ENCODE results near the gene MYBPC2.
A peak's percentile ranks its signal among the peaks of the same experiment; 100 is the strongest.
"Not testable (repeated sequence)": the region's sequence is repeated elsewhere in the genome, so short reads cannot be mapped to it uniquely, and the experiment has no call there.

MYBPC2 gene

DNA sequence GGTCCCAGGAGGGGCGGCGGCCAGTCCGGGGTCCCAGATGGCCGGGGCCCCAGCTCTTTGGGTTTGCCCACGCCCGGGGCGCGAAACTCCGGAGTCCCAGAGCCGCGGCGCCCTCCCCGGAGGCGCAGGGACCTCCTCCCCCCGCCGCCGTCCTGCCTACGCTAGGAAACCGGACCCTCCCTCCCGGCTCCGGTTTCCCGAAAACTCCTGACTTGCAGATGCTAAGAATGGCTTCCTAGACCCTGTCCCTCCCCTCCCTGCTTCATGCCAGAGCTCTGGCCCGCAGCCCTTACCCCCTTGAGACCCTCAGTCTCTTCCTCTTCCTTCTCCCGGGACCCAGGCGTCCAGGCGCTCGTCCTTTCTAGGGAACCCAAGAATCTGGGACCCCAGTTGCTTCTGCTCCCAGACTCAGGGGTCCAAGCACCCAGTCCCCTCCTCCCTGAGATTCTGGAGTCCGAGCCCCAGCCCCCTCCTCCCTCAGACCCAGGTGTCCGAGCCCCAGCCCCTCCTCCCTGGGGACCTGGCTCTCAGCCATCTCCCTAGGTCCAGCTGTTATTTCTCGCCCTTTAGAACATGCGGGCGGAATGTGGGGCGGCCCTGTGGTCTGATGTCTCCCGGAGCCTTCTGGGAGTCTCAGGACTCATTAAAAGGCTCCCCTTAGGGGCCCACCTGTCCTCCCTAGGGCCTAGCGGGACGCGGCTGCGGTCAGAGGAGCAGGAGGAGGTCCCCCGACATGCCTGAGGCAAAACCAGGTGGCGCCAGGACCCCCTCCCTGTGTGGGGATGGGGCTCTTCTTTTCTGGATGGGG lies at the start of gene MYBPC2:
MYBPC2 (plus strand) TSS at position 672 of the 808 bp plus-strand sequence; CDS start at position 734, 62 bp downstream.
- peak; percentile 71 for DNase-seq

DNA sequence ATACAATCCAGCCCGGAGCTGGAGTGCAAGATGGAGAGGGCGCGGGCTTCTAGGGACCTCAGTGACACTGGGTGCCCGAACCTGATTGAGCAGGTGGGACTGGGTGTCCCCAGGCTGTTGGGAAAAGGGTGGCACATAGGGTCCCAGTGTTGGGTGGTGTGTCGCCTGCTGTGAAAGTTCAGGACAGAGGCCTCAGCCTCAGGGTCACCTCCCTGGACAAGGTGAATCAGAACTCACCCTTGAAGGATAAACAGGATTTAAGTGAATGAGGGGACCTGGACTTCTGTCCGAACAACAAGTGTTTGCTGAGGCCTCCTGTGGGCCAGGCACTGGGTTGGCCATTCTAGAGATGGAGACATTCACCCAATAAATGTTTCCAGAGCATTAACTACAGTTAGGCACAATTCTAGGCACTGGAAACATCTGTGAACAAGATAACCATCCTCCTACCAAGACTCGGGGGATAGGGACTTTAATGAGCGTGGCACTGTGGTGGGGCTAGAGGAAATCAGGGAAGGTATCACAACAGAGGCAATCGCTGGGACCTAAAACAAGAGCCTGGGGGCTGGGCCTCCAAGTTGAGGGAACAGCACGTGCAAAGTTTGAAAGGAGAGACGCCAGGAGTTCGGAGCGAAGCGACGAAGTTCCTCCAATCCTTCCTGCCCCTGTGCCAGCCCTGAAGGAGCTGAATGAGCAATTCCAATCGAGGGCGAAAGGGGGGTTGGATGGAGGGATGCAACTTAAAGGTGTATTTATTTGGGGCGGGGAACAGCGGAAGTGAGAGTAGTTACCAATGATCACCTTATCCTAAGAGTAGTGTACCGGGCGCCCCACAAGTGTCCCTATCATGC lies 49.5 kb upstream of the MYBPC2 start:
- no peak for DNase-seq

DNA sequence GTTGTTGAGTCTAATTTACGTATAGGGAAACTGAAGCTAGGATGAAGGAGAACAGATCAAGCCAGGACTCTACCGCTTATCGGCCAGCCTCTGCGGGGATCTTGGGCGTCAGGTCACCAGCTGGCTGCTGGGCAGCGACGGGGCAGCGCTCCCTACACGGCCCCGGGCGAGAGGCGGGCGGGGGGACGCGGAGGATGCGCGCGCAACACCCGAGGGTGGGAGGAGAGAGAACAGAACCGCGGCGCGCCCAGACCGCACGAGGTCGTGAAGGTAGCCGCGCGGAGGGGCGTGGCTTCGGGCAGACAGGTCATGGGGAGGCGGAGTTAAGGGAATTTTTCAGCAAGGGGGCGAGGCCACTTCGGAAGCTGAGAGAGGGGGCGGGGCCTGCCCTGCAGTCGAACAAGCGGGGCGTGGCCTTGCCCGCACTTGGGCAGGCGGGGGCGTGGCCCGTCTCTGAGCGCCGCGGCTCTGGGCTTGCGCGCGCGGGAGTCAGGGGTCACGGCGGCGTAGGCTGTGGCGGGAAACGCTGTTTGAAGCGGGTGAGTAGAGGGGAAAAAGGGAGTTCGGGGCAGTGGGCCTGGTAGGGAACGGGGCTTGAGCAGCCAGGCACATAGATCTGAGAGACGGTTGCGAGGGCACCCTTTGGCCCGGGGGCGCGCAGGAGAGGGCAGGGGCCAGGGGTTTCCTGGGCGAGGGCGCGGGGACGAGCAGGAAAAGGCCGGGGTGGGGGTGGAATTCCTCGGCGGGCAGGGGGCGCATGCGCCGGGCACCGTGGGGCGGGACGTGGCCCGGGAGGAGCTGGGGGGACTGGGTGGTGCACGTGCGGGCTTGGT lies 48.6 kb upstream of the MYBPC2 start, which contains the start of gene POLD1:
POLD1 (plus strand) TSS at position 496 of the 833 bp plus-strand sequence. CDS start 14,505 bp downstream, outside the sequence.
- peak; percentile 97 for DNase-seq

DNA sequence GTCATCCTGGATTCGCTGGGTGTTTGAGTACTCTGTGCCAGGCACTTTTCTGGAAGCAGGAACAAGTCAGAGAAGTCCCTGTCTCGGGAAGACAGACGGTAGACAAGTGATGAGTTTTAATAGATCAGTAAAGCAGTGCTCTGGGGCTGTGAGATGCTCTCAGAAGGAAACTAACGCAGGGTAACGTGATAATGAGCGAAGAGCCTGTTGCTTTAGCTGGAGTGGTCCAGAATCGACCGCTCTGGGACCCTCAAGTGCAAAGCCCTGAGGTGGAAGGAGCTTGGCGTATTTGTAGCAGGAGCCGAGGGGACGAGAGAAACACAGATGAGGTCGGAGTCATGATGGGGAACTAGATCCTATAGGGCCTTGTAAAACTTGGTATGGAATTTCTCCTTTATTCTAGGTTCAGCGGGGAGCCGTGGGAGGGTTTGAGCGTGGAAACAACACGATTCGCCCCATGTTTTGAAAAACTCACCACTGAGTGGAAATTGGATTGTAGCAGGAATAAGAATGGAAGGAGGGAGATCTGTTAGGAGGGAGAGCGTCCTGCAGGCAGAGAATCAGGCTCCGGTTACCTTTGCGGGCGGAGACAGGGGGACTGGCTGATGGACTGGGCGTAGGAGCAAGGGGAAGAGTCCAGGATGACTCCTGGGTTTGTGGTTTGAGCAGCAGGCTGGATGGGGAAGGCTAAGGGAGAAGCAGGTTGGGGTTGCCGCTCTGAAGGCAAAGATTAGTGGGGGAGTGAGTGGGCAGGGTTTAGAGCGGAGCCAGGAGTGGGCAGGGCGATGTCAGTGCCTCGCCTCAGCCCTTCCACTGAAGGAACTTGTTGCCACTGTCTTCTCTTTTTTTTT lies 47.8 kb upstream of the MYBPC2 start:
- no peak for DNase-seq

DNA sequence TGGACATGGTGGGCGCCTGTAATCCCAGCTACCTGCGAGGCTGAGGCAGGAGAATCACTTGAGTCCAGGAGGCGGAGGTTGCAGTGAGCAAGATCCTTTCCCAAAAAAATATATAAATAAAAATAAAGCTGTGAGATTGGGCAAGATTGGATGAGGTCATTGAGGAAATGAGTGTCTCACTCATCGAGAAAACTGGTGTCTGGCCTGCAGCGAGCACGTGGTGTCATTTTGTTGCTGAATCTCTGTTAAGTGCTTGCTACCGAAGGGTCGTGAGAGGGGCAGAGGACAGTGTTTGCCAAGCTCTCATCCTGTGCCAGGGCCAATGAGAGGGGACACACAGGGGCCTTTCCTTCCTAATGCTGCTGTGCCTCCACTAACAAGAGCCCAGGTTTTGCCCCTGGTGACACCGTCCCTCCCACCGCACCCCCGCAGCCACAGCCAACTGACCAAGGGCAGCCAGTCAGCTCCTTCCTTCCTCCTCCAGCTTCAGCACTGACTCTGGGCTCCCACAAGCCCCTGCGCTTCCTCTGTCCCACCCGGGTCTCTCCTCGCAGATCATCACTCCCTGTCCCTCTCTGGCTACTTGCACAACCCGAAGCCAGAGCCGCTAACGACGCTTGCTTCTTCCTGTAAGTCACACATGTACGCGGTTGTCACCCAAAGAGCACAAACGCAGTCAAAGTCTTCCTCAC lies 45.4 kb upstream of the MYBPC2 start:
- DNase-seq, result no peak

DNA sequence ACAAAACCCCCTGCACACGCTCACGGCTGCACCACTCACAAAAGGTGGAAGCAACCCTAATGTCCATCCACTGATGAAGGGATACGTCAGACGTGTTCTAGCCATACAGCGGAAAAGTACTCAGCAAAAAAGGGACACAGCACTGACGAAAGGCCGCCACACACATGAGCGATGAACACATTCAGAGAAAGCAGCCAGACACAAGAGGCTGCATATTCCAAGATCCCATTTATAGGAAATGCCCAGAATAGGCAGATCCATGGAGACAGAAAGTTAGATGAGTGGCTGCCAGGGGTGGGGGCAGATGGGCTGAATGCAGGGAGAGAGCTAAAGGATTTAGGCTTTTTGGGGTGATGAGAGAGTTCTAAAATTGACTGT lies 44.8 kb upstream of the MYBPC2 start:
- DNase-seq, result no peak

DNA sequence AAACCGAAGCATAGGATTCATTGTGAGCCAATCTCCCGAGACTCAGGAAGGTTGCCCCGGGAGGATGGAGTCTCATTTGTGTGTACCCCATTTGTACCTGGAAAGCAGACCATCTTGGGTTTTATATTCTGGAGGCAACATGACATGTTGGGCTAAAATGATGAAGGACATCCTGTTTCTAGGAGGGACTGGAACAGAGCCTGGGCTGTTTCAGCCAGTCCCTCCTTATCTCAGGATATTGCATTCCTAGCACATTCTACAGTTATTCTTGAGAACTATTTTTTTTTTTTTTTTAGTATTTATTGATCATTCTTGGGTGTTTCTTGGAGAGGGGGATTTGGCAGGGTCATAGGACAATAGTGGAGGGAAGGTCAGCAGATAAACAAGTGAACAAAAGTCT lies 42.4 kb upstream of the MYBPC2 start:
- DNase-seq, result not testable (repeated sequence)

DNA sequence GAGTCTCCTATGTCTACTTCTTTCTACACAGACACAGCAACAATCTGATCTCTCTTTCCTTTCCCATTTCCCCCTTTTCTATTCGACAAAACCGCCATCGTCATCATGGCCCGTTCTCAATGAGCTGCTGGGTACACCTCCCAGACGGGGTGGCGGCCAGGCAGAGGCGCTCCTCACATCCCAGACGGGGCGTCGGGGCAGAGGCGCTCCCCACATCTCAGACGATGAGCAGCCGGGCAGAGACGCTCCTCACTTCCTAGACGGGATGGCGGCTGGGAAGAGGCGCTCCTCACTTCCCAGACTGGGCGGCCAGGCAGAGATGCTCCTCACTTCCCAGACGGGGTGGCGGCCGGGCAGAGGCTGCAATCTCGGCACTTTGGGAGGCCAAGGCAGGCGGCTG lies 41.7 kb upstream of the MYBPC2 start:
- DNase-seq, result not testable (repeated sequence)

DNA sequence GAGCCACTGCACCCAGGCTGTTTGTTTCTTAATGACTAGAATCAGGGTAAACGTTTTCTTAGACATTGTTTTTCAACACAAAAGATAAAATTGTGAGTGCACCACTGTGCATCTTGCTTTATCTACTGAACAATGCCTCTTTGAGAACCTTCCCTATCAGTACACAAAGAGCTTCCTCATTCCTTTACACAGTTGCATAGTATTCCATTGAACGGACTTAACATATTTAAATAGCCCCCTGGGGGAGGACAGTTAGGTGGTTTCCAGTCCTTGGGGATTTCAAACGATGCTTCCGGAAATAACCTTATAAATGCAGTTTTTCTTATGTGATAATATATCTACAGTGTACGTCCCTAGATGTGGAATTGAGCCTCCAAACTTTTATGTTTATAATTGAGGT lies 39.9 kb upstream of the MYBPC2 start:
- DNase-seq, result no peak

DNA sequence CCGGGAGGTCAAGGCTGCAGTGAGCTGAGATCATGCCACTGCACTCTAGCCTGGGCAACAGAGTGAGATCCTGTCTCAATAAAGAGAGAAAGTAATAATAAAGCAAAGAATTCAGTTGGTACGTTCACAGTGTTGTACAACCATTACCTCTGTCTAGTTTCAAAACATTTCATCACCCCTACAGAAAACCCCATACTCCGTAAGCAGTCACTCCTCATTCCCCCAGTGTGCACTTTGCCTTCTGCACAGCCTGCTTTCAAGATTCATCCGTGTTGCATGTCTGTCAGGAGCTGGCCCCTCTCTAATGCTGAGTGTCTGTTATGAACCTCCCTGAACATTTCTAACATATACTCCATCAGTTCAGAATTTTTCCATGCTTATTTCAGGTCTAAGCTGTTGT lies 39.1 kb upstream of the MYBPC2 start:
- DNase-seq, result no peak

DNA sequence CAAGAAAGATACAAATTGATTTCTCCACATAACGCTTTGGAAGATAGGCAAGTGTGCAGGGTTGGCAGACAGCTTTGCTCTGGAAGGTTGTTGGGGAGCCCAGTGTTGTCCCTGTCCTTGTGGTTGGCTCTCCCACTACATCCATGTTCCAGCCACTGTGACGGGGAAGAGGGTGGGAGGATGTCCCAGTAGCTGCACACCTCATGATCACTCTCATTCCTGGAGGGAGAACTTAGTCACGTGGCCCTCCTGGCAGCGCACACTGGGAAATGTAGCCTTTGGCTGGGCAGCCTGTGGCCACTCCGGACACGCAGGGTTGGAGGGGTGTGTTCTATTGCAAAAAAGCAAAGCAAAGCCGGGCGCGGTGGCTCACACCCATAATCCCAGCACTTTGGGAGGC lies 38.7 kb upstream of the MYBPC2 start:
- no peak for DNase-seq

DNA sequence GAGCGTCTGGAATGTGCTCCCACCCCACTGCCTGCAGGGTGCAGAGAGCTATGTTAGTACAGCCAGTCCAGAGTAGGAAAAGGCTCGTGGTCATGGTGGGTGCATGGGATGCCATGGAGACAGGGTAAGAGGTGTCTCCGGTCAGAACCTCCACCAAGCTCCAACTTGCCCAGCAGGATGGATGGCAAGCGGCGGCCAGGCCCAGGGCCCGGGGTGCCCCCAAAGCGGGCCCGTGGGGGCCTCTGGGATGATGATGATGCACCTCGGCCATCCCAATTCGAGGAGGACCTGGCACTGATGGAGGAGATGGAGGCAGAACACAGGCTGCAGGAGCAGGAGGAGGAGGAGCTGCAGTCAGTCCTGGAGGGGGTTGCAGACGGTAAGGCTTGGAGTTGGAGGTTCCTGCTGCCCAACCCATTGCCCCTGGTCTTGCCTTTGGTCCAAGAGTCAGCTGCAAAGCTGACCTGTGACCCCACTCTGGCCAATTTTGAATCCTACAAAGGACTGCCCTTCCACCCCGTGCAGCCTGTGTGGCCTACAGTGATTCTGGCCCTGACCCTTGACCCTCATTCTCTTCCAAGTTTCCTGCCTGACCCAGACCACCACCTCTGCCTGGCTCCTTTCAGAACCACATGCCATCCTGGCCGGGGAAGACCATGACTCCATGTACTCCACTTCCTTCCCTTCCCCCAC lies 33.9 kb upstream of the MYBPC2 start:
- DNase-seq, result no peak

DNA sequence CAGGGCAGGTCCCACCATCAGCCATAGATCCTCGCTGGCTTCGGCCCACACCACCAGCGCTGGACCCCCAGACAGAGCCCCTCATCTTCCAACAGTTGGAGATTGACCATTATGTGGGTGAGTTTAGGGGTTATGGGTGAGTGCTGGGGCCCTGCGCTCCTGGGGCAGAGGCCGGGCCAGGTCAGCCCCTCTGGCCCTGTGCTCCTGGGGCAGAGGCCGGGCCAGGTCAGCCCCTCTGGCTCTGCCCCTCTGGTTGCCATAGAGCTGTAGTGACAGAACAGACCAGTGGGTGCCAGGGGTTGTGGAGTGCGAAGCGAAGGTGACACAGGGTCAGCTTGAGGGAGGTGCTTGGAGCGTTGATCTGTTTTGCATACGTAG lies 33.3 kb upstream of the MYBPC2 start:
- no peak for DNase-seq

DNA sequence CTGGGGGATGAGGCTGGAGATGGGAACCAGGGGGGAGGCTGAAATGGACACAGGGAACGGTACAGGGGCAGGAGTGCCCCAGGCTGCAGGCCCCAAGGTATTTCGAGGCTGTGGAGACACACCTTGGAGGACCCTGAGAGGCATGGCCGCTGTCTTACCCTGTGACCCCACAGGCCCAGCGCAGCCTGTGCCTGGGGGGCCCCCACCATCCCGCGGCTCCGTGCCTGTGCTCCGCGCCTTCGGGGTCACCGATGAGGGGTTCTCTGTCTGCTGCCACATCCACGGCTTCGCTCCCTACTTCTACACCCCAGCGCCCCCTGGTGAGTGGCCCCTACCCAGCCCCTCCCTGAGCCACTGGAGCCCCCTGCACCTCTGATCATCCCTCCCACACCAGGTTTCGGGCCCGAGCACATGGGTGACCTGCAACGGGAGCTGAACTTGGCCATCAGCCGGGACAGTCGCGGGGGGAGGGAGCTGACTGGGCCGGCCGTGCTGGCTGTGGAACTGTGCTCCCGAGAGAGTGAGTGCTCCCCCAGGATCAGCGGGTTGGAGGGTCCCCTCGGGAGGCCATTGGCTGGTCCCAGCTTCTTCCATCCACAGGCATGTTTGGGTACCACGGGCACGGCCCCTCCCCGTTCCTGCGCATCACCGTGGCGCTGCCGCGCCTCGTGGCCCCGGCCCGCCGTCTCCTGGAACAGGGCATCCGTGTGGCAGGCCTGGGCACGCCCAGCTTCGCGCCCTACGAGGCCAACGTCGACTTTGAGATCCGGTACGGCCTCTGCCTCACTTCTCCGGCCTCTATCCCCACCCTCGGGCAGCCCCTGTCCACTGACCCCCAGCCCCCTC lies 30.9 kb upstream of the MYBPC2 start:
- DNase-seq, result no peak

DNA sequence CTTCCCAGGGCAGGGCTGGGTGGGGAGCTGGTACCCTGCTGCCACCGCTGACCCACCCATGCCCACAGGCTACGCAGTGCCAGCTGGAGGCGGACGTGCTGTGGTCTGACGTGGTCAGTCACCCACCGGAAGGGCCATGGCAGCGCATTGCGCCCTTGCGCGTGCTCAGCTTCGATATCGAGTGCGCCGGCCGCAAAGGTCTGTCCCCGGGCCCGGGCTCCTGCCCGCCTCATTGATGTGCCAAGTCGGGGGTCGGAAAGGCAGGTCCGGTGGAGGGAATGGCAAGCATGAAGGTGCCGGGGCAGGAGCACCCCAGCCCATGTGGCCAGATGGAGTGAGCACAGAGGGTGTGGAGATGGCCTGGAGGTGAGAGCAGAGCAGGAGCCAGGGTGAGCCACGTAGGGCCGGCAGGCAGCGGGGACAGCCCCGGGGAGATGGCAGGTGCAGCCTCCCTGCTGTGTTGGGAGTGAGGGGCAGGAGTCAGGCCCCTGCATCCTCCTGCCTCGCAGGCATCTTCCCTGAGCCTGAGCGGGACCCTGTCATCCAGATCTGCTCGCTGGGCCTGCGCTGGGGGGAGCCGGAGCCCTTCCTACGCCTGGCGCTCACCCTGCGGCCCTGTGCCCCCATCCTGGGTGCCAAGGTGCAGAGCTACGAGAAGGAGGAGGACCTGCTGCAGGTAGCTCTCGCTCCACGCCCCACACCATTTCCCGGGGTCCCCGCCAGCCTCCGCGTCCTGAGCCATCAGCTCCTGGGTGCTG lies 30.0 kb upstream of the MYBPC2 start:
- DNase-seq, result no peak

DNA sequence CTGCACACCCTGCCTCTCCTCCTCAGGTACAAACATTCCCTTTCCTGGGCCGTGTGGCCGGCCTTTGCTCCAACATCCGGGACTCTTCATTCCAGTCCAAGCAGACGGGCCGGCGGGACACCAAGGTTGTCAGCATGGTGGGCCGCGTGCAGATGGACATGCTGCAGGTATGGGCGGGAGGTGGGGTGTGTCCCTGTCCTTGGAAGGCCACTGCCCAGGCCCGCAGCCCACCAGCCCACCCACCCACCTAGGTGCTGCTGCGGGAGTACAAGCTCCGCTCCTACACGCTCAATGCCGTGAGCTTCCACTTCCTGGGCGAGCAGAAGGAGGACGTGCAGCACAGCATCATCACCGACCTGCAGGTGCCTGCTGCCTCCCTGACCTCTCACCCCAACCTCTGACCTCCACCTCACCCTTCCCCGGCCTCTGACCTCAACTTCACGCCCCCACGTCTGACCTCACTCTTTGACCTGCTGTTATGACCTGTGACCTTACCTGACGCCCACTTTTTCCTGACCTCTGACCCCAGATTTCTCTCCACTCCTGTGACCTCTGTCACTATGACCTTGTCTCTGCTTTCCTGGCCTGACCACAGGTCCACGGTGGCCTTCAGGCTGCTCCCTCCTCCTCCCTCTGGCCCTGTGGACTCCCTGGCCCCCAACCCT lies 26.4 kb upstream of the MYBPC2 start:
- DNase-seq, result no peak

DNA sequence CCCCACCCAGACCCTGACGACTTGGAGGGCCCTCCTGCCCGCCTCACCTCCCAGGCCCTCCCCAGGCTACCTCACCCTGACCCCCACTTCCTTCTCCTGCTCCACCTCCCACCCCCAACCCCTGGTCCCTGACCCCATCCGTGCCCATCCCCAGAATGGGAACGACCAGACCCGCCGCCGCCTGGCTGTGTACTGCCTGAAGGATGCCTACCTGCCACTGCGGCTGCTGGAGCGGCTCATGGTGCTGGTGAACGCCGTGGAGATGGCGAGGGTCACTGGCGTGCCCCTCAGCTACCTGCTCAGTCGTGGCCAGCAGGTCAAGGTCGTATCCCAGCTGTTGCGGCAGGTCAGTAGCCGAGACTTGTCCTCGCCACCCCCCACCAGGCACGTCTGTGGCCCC lies 25.9 kb upstream of the MYBPC2 start:
- DNase-seq, result no peak

DNA sequence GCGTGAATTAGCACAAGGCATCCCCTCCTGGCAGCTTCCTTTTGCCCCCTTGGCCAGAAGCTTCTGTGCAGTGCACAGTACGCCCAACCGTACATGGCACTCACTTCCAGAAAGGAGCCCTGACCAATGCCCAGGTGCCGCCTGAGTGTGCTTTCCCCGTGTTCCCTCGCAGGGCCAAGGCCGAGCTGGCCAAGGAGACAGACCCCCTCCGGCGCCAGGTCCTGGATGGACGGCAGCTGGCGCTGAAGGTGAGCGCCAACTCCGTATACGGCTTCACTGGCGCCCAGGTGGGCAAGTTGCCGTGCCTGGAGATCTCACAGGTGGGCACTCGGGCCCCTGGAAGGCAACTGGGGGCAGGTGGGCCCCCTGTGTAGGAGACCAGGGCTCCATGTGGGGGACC lies 23.3 kb upstream of the MYBPC2 start:
- no peak for DNase-seq

DNA sequence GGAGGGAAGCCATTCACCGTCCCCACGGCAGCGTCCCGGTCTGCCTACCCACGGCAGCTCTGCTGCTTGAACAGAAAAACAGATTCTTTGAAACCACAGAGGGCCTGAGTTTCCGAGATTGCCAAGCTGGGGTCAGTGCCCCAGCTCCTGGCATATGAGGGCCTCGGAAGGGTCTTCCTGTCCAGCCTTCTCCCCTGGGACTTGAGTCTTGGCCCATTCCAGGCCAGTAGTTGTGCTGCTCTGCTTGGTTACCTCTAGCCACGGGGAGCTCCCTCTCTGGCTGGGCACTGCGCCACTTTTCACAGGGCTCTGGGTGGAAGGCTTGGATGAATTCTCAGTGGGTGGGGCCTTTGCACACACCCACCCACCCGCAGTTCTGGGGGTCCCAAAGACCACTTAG lies 22.6 kb upstream of the MYBPC2 start:
- DNase-seq, result no peak

All from left hindlimb (tissue), 1 donor.